ENCODE measurements around the gene PRPF8.
"Not testable (repeated sequence)": the region's sequence is repeated elsewhere in the genome, so short reads cannot be mapped to it uniquely, and the experiment has no call there.

PRPF8 gene

GRCh38 chr17:1716076-1716911, 31.6 kb upstream of the PRPF8 start:
- peak; percentile 100 for DNase-seq (ENCODE audit: low spot score)

- no peak for DNase-seq (ENCODE audit: low spot score)
Measured at GRCh38 chr17:1715803-1716075, 31.1 kb upstream of the PRPF8 start.

GRCh38 chr17:1714980-1715802, 30.5 kb upstream of the PRPF8 start:
- DNase-seq (ENCODE audit: low spot score): no peak

- DNase-seq (ENCODE audit: low spot score): no peak
Measured at GRCh38 chr17:1714427-1714979, 29.8 kb upstream of the PRPF8 start.

GRCh38 chr17:1713878-1714426, 29.3 kb upstream of the PRPF8 start:
- DNase-seq (ENCODE audit: low spot score): no peak

GRCh38 chr17:1713160-1713877, 28.7 kb upstream of the PRPF8 start:
- no peak for DNase-seq (ENCODE audit: low spot score)

GRCh38 chr17:1712271-1712670, 27.6 kb upstream of the PRPF8 start:
- no peak for DNase-seq (ENCODE audit: low spot score)

- no peak for DNase-seq (ENCODE audit: low spot score)
Measured at GRCh38 chr17:1711804-1712203, 27.1 kb upstream of the PRPF8 start.

- no peak for DNase-seq (ENCODE audit: low spot score)
Measured at GRCh38 chr17:1710807-1711553, 26.3 kb upstream of the PRPF8 start.

GRCh38 chr17:1709971-1710806, 25.5 kb upstream of the PRPF8 start, which contains the start of gene TLCD2:
TSS of gene TLCD2 (minus strand) at chr17:1710377. CDS start at chr17:1710242, 135 bp downstream.
- DNase-seq (ENCODE audit: low spot score): no peak

- no peak for DNase-seq (ENCODE audit: low spot score)
Measured at GRCh38 chr17:1709403-1709951, 24.8 kb upstream of the PRPF8 start.

- DNase-seq (ENCODE audit: low spot score): not testable (repeated sequence)
Measured at GRCh38 chr17:1708791-1709346, 24.2 kb upstream of the PRPF8 start.

- DNase-seq (ENCODE audit: low spot score): no peak
Measured at GRCh38 chr17:1707107-1707506, 22.4 kb upstream of the PRPF8 start.

GRCh38 chr17:1705004-1705403, 20.3 kb upstream of the PRPF8 start:
- no peak for DNase-seq (ENCODE audit: low spot score)

GRCh38 chr17:1703063-1703462, 18.4 kb upstream of the PRPF8 start:
- DNase-seq (ENCODE audit: low spot score): no peak

GRCh38 chr17:1699891-1700290, 15.2 kb upstream of the PRPF8 start:
- DNase-seq (ENCODE audit: low spot score): not testable (repeated sequence)

GRCh38 chr17:1697681-1698080, 13.0 kb upstream of the PRPF8 start:
- no peak for DNase-seq (ENCODE audit: low spot score)

GRCh38 chr17:1695365-1695764, 10.7 kb upstream of the PRPF8 start:
- DNase-seq (ENCODE audit: low spot score): no peak

- DNase-seq (ENCODE audit: low spot score): no peak
Measured at GRCh38 chr17:1693339-1693738, 8.7 kb upstream of the PRPF8 start.

All from germinal center (tissue), 1 donor.